HG03575 (cell line): Measurements from ENCODE around the gene KIRREL1.

Experiments used
- ATAC-seq: cut with Tn5 transposase; IDR thresholded peaks from one replicate; pipeline ENCODE4 v1.9.1; 2021; ENCODE audit not compliant: unreplicated experiment, insufficient number of reproducible peaks, low FRiP score; ENCODE audit errors: extremely low read depth

The KIRREL1 gene

DNA sequence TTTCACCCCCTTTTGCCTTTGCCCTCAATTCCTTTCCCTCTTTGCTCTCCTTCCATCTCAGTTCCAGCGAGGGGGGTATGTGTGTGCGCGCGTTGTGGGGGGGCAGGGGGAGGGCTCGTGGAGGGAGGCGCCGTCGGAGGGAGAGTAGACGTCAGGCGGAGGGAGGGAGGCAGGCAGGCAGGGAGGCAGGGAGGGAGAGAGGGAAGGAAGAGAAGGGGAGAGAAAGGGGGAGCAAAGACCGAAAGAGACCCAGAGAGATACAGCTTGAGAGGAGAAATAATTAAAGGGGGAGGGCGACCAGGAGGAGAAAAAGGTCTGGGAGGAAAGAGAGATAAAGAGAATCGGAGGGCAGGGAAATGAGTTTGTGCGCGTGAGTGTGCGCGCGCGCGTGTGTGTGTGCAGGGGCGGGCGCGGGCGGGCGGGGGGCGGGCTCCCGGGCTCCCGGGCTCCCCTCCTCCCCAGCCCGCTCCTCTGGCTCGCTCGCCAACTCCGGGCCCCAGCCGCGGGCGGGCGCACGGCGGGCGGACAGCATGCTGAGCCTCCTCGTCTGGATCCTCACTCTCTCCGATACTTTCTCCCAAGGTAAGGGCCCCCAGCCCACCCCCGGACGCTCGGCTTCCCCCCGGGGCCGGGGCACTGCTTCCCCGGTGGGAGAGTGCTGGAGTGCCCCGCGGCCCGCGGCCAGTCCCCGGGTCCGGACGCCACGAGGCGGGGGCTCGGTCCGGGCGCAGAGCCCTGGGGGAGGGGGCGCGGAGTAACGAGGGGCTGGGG is at the start of gene KIRREL1:
Gene KIRREL1 (plus strand): TSS at position 499 of the 771 bp plus-strand sequence. CDS start 32 bp downstream, at position 531.
- ATAC-seq: no peak

GRCh38 chr1:157944663-157945280 is 48.7 kb upstream of the KIRREL1 start:
- no peak for ATAC-seq

GRCh38 chr1:157948312-157949073 is 45.0 kb upstream of the KIRREL1 start:
- no peak for ATAC-seq

GRCh38 chr1:157949074-157949354 is 44.4 kb upstream of the KIRREL1 start:
- ATAC-seq: no peak

DNA sequence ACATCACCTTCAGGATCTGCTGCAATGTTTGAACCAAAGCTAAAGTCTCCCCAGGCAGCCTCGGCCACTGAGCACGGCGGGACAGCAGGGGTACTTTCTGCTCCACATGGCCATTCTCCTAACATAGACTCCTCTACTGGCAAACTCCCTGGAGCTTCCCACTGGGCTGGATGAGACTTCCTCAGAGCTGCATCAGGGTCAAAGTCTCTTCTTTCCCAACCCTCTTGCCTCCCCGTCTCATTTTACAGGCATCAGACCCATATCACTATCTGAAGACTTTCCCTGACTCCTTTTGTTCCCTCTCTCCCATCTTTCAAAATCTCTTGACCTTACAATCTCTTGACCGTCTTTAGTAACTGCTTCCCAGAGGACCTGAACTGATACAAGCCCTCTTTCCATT is 42.2 kb upstream of the KIRREL1 start:
- ATAC-seq: no peak

DNA sequence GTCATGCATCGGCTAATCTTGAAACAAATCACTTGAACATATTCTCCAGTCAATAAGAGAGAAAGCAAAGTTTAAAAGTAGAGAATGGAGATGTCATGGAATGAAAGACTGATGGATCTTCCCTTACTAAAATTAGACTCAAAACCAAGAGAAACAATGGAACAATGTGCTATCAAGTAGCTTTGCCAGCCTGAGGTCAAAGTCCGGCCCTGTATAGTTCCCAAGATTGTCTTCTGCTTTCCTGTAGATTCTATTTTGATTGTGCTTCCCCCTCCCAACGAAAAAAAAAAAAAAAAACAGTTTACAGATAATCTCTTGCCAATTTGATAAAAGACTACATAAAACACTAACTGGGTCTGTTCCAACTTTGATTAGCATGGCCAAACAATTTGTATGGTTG is 40.8 kb upstream of the KIRREL1 start:
- no peak for ATAC-seq

GRCh38 chr1:157955221-157955620 is 38.2 kb upstream of the KIRREL1 start:
- ATAC-seq: no peak

GRCh38 chr1:157955857-157956256 is 37.6 kb upstream of the KIRREL1 start:
- ATAC-seq: no peak

- no peak for ATAC-seq
These were observed 36.7 kb upstream of the KIRREL1 start for GRCh38 chr1:157956732-157957131.

DNA sequence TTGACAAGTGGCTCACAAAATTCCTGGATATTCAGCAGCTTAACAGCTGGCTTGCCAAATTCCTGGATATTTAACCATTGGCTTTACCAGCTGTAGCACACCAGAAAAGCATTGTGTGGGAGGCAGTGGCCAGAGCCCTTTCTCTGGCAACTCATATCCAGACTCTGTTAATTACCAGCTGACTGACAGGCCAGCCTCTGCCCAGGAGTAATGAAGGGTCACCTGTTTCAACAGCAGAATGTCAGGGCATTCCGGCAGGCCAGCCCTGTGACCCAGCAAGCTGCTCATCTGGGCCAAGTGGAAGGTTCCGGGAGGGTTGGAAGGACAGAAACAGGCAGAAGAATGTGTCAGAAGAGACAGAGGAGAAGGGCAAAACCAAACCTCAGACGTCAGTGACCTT is 35.2 kb upstream of the KIRREL1 start:
- no peak for ATAC-seq

DNA sequence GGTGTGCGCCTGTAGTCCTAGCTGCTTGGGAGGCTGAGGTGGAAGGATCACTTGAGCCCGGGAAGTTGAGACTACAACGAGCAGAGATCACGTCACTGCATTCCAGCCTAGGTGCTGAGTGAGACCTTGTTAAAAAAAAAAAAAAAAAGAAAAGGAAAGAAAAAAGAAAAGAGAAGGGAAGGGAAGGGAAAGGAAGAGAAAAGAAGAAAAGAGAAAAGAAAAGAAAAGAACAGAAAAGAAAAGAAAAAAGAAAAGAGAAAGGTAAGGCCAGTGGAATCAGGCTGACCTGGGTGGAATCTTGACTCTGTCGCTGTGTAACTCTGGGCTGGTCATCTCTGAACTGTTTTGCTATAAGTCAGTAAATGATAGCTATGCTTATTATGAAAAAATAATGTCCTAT is 33.7 kb upstream of the KIRREL1 start:
- no peak for ATAC-seq

GRCh38 chr1:157960773-157961172 is 32.7 kb upstream of the KIRREL1 start:
- no peak for ATAC-seq

GRCh38 chr1:157961805-157962762 is 31.4 kb upstream of the KIRREL1 start:
- ATAC-seq: no peak

DNA sequence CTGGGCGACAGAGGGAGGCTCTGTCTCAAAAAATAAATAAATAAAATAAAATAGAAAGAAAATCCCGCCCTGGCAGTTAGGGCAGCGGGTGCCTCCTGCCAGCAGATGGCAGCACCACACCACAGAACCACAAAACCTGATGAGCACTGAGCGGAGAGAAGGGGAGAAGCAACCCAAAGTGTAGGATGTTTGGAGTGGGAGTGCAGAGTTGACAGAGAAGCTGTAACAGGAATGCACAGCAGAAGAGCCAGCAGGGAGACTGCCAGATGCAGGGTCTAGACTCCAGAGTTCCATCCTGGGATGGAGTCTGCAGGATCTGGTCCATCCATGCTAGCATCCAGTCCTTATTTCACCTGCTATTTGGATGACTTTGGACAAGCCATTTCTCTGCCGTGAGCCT is 29.7 kb upstream of the KIRREL1 start:
- ATAC-seq: no peak

GRCh38 chr1:157965584-157965983 is 27.9 kb upstream of the KIRREL1 start:
- ATAC-seq: no peak

GRCh38 chr1:157966031-157966537 is 27.4 kb upstream of the KIRREL1 start:
- no peak for ATAC-seq

- no peak for ATAC-seq
These were observed 26.2 kb upstream of the KIRREL1 start for GRCh38 chr1:157967205-157967604.

GRCh38 chr1:157968508-157968907 is 24.9 kb upstream of the KIRREL1 start:
- ATAC-seq: no peak

- no peak for ATAC-seq
These were observed 24.5 kb upstream of the KIRREL1 start for GRCh38 chr1:157968946-157969345.
